ENCODE measurements around the gene STXBP1. TPM values are rescaled to one million over a fixed set of nuclear protein-coding genes. Genes with fewer than 3 reads are reported as not detected.

Gene STXBP1
- total and polyA plus RNA-seq, 2 of the 8 experiments (the other 6 are each of a cell fraction or from before 2014, with no cell fraction given) = 11.5 to 60.9 TPM

DNA sequence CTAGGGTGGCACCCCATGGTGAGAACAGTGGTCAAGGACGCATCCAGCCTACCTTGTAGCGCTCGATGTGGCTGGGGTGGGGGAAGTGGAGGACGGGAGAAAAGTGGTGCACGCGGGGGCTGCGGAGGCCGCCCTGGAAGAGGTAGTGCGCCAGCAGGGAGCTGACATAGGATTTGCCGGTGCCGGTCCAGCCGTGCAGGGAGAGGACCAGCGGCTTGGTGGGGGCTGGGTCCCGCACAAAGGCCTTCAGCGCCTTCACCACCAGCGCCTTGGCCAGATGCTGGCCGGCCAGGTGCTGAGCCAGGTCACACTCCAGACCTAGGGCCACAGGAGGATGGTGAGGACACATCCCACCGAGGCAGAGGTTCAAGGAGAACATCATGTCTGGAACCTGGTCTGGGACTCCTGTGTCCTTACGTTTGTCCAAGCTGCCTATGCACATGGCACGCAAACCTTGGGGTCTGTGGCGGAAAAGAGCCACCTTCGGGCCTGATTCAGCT is 122.2 kb downstream of the STXBP1 start (continued):
- TF ChIP-seq, protein P1, sequence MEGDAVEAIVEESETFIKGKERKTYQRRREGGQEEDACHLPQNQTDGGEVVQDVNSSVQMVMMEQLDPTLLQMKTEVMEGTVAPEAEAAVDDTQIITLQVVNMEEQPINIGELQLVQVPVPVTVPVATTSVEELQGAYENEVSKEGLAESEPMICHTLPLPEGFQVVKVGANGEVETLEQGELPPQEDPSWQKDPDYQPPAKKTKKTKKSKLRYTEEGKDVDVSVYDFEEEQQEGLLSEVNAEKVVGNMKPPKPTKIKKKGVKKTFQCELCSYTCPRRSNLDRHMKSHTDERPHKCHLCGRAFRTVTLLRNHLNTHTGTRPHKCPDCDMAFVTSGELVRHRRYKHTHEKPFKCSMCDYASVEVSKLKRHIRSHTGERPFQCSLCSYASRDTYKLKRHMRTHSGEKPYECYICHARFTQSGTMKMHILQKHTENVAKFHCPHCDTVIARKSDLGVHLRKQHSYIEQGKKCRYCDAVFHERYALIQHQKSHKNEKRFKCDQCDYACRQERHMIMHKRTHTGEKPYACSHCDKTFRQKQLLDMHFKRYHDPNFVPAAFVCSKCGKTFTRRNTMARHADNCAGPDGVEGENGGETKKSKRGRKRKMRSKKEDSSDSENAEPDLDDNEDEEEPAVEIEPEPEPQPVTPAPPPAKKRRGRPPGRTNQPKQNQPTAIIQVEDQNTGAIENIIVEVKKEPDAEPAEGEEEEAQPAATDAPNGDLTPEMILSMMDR (IDR thresholded peaks at IDR 0.05; ENCODE audit: control extremely low read depth in 1 of 3, insufficient read depth in 1 of 3, low read depth in 1 of 3, low read length in 3 of 3) = no peak
- TF ChIP-seq JUN (IDR thresholded peaks at IDR 0.05; ENCODE audit: low read depth, low read length) (no peak), CBX5 (IDR thresholded peaks at IDR 0.05; ENCODE audit: low read depth, low read length) (no peak), HDAC2 (IDR thresholded peaks at IDR 0.05; ENCODE audit: borderline replicate concordance in 1 of 2, low read depth in 2 of 2, low read length in 2 of 2) (no peak), EGR1 (IDR thresholded peaks at IDR 0.05; ENCODE audit: borderline replicate concordance, low read depth, low read length) (no peak), MAFK (IDR thresholded peaks at IDR 0.05; ENCODE audit: low read depth, low read length) (no peak), GABPA (IDR thresholded peaks at IDR 0.05; ENCODE audit: borderline replicate concordance, insufficient read depth, low read length) (no peak)
- TF ChIP-seq, protein P2, sequence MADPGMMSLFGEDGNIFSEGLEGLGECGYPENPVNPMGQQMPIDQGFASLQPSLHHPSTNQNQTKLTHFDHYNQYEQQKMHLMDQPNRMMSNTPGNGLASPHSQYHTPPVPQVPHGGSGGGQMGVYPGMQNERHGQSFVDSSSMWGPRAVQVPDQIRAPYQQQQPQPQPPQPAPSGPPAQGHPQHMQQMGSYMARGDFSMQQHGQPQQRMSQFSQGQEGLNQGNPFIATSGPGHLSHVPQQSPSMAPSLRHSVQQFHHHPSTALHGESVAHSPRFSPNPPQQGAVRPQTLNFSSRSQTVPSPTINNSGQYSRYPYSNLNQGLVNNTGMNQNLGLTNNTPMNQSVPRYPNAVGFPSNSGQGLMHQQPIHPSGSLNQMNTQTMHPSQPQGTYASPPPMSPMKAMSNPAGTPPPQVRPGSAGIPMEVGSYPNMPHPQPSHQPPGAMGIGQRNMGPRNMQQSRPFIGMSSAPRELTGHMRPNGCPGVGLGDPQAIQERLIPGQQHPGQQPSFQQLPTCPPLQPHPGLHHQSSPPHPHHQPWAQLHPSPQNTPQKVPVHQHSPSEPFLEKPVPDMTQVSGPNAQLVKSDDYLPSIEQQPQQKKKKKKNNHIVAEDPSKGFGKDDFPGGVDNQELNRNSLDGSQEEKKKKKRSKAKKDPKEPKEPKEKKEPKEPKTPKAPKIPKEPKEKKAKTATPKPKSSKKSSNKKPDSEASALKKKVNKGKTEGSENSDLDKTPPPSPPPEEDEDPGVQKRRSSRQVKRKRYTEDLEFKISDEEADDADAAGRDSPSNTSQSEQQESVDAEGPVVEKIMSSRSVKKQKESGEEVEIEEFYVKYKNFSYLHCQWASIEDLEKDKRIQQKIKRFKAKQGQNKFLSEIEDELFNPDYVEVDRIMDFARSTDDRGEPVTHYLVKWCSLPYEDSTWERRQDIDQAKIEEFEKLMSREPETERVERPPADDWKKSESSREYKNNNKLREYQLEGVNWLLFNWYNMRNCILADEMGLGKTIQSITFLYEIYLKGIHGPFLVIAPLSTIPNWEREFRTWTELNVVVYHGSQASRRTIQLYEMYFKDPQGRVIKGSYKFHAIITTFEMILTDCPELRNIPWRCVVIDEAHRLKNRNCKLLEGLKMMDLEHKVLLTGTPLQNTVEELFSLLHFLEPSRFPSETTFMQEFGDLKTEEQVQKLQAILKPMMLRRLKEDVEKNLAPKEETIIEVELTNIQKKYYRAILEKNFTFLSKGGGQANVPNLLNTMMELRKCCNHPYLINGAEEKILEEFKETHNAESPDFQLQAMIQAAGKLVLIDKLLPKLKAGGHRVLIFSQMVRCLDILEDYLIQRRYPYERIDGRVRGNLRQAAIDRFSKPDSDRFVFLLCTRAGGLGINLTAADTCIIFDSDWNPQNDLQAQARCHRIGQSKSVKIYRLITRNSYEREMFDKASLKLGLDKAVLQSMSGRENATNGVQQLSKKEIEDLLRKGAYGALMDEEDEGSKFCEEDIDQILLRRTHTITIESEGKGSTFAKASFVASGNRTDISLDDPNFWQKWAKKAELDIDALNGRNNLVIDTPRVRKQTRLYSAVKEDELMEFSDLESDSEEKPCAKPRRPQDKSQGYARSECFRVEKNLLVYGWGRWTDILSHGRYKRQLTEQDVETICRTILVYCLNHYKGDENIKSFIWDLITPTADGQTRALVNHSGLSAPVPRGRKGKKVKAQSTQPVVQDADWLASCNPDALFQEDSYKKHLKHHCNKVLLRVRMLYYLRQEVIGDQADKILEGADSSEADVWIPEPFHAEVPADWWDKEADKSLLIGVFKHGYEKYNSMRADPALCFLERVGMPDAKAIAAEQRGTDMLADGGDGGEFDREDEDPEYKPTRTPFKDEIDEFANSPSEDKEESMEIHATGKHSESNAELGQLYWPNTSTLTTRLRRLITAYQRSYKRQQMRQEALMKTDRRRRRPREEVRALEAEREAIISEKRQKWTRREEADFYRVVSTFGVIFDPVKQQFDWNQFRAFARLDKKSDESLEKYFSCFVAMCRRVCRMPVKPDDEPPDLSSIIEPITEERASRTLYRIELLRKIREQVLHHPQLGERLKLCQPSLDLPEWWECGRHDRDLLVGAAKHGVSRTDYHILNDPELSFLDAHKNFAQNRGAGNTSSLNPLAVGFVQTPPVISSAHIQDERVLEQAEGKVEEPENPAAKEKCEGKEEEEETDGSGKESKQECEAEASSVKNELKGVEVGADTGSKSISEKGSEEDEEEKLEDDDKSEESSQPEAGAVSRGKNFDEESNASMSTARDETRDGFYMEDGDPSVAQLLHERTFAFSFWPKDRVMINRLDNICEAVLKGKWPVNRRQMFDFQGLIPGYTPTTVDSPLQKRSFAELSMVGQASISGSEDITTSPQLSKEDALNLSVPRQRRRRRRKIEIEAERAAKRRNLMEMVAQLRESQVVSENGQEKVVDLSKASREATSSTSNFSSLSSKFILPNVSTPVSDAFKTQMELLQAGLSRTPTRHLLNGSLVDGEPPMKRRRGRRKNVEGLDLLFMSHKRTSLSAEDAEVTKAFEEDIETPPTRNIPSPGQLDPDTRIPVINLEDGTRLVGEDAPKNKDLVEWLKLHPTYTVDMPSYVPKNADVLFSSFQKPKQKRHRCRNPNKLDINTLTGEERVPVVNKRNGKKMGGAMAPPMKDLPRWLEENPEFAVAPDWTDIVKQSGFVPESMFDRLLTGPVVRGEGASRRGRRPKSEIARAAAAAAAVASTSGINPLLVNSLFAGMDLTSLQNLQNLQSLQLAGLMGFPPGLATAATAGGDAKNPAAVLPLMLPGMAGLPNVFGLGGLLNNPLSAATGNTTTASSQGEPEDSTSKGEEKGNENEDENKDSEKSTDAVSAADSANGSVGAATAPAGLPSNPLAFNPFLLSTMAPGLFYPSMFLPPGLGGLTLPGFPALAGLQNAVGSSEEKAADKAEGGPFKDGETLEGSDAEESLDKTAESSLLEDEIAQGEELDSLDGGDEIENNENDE (IDR thresholded peaks at IDR 0.05; ENCODE audit: insufficient replicate concordance, low read length) = no peak
